Amniotic epithelial cell (primary cell): ENCODE results near the gene CD40LG.

Experiments
- DNase-seq: peaks from one replicate; pipeline ENCODE4 v3.0.0-alpha.2; 2010; ENCODE audit warnings: low read depth

The CD40LG gene

GRCh38 chrX:136647677-136648360 lies at the start of gene CD40LG:
CD40LG (plus strand) TSS chrX:136648158; CDS start chrX:136648249, 91 bp downstream.
- no peak for DNase-seq

DNA sequence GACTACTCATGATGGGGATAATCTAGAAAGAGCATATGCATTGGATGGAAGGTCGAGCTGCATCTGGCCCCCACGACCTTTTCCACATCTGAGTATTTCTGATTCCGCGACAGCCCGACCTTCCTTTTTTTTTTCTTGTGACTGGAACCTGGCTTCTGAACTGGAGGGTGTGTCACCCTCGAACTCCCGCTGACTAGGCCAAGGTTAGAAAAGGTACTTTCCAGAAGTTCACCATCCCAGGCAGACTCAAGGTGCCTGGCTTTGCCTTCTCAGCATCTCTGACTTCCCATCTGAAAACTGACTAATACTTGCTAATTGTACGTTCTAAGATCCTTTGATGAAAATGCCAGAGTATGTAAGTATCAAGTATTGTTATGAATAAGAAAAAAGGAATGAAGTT lies 49.3 kb upstream of the CD40LG start:
- DNase-seq = no peak

- DNase-seq = no peak
Measured at GRCh38 chrX:136600059-136600458, 47.9 kb upstream of the CD40LG start.

DNA sequence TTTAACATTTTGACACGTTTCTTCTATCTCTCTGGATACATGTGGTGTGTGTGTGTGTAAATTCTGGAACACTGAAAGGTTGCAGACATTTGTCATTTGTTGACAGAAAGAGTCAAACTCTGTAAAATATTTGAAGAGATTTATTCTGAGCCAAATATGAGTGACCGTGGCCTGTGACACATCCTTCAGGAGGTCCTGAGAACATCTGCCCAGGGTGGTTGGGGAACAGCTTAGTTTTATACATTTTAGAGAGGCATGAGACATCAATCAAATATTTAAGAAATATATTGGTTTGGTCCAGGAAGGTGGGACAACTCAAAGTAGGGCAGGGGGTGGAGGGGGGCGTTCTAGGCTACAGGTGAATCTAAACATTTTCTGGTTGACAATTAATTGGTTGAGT lies 40.7 kb upstream of the CD40LG start:
- DNase-seq = no peak

- DNase-seq = peak; percentile 7
Measured at GRCh38 chrX:136608295-136608933, 39.5 kb upstream of the CD40LG start.

DNA sequence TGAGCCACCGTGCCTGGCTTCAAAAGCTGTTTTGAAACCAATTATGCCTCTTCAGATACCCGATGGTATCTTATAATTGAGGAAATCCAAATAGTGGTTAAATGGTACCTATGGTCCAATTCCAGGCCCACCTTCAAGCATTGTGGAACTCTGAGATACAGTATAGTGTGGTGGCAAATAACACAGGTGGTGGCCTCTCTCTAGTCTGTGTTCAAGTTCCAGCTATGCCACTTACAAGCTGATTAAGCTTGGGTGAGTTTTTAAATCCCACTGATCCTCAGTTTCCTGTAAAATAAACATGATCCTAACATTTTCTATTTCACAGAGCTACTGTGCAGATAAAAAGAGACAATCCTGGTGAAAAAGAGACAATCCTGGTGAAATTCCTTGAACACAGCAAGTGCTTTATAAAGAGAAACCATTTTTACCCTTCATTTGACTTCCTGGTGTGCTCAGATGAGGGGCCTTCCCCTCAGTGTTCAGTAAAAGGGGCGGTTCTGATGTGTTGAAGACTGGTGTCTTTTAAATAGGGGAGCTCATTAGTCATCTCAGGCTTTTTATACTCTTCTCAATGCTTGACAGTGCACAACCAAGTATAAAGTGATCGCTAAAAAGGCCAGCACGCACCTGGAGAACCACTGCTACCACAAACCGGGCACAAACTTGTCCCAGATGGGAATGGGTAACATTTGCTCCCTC lies 30.8 kb upstream of the CD40LG start:
- no peak for DNase-seq

DNA sequence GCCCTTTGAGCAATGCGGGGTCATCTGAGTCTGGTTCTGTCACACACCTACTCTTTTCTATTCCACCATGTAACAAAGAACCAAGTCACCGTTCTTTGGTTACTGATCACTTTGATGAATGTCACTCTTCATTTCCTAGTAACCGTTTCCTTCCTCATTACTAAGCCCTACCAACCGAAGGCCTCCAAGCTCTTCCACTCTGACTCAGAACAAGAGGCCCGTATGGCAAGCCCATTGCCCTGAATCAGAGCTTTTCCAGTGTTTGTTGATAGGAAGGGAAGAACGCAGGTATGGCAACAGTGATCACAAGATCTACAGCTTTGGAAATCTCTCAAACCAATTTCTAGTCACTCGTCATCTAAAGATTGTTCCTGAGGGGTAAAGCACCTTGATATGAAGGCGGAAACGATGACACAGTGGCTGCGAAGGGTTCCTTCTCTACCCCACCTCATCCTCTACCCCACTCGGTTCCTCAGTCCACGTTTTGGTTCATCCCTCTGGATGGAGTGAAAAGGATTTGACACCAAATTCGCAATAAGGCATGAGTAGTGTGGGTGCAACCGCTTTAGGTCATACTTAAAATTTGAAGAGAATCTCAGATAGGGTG lies 28.0 kb upstream of the CD40LG start:
- no peak for DNase-seq

DNA sequence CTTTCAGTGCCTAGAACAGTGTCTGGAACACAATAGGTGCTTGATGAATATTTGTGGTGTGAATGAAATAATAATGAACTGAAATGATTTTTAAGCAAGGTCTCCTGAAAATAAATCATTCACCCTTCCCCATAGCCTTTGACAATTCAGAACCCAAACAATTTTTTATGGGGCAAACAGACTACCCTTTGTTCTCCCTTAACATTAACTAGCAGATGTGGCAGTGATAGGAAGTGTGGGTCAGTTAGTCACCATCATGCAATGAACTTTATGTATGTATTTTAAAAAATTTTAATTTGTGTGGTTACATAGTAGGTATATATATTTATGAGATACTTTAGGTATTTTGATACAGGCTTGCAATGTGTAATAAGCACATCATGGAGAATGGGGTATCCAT lies 27.2 kb upstream of the CD40LG start:
- no peak for DNase-seq

- no peak for DNase-seq
Measured at GRCh38 chrX:136622568-136622967, 25.4 kb upstream of the CD40LG start.

DNA sequence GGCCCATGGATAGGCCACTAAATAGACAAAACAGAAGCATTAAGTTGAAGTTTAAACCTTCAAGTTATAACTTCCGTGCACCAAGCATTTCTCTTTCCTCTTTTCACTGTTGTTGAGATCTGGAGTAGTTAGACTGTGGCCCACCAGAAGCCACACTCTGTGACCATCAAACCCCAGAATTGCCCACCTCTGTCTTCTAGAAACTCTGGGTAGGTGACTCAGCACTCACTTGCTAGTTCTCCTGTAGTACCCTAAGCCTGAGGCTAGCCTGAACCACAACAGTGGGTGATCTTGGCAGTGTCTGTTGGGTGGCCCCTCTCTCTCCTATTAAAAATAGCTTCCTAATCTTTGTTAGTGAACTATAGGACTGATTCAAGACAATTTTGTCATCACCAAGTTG lies 24.6 kb upstream of the CD40LG start:
- no peak for DNase-seq

DNA sequence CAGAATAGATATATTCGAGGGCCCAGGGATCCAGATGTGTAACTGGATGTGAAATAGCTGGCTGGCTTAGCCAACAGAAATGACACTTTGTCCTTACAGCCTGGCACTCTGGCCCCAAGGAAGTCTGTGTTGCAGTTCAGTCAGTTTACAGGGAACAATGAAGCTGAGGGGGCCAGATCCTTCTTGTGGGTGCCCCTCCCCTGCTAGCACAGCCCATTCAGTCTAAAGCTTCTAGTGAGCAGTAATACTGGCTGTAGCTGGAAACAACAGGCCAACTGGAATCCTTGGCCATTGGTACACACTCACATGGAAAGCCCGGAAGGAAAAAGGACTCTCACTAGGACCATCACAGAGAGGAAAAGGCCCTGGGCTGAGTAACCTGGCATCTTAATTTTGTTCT lies 22.7 kb upstream of the CD40LG start:
- DNase-seq = no peak

GRCh38 chrX:136626237-136626636 lies 21.7 kb upstream of the CD40LG start:
- DNase-seq = no peak

- DNase-seq = no peak
Measured at GRCh38 chrX:136626891-136627290, 21.1 kb upstream of the CD40LG start.

- no peak for DNase-seq
Measured at GRCh38 chrX:136627409-136627808, 20.5 kb upstream of the CD40LG start.

- no peak for DNase-seq
Measured at GRCh38 chrX:136629084-136629750, 18.7 kb upstream of the CD40LG start.

DNA sequence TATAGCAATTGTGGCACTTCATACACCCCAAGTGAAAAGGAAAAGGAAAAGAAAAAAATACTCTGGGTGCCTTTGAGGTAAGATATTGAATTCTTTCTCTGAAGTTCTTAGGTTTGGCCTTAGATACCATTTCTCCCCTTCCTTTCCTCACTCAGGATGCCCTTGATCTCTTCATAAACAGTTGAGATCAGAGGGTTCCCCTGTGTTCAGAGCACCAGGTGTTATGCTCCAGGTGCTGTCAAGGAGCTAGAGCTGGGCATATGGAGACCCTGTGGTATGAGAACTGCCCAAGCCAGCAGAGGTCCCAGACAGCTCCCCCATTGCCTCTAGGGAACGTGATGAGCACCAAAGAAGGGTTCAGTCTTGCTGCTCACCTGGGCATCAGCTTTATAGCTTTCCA lies 17.1 kb upstream of the CD40LG start:
- no peak for DNase-seq

- no peak for DNase-seq
Measured at GRCh38 chrX:136635235-136635634, 12.7 kb upstream of the CD40LG start.

- DNase-seq = no peak
Measured at GRCh38 chrX:136636121-136636520, 11.8 kb upstream of the CD40LG start.

- DNase-seq = no peak
Measured at GRCh38 chrX:136639506-136640176, 8.3 kb upstream of the CD40LG start.

DNA sequence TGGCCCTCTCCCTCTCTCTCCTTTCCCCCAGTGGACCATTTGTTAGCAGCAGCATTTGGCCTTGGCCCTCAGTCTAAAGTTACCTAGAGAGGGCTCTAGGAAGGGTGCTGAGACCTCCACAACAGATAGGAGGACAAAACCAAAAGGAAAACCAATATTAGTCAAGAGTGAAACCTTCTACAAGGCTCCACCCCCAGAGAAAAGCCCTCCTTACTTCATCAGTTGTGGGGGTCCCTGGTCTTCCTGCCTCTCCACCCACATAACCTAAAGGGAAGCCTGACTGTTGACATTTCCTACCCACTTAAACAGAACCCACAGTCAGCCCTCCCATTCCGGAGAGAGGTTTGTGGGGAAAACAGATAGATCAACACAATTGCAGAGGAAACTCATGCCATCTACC lies 4.7 kb upstream of the CD40LG start:
- no peak for DNase-seq

GRCh38 chrX:136646602-136647239 lies 1.2 kb upstream of the CD40LG start:
- DNase-seq = no peak
